Activated T-cell treated with anti-CD3 and anti-CD28 coated beads, Interleukin-2, amount 50 U/mL, for 1 hour (primary cell): ENCODE data around the gene METTL6.
"Not testable (repeated sequence)": the region's sequence is repeated elsewhere in the genome, so short reads cannot be mapped to it uniquely, and the experiment has no call there.

Source experiments
- DNase-seq: peaks from one replicate; pipeline ENCODE4 v3.0.0-alpha.2; 2020

METTL6 gene

DNA sequence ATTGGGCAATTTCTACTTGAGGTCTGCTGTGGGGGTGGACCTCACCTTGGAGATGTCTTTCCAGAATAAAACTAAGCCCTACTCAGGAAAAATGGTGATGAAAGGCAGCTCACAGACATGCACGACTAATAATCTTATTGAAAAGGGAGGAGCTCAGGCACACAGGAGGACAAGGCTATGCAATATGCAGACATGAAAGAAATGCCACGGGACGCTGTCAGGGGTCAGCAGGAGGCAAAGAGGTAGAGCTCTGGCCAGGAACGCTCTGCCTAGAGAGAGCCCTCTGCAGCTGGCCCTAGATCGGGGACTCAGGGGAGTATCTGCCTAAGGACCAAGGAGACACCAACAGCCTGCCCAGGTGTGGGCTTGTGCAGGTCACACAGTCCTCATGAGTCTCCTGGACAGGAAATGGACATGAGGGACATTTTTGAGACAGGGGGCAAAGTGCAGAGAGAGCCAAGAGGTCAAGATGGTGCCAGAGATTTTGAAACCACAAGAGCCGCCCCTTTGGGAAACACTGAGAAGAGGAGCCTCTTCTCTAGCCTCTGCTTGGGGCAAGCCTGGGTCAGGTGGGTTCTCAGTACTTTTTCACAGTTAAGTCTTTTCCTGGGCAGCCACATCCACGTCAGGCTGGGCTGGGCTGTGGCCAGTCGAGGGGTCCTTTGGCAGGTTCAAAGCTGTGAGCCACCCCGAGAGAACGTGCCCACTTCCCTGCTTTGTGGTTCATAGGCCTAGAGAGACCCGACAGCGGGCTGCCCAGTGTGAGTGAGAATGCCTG lies 23.3 kb upstream of the METTL6 start:
- no peak for DNase-seq

DNA sequence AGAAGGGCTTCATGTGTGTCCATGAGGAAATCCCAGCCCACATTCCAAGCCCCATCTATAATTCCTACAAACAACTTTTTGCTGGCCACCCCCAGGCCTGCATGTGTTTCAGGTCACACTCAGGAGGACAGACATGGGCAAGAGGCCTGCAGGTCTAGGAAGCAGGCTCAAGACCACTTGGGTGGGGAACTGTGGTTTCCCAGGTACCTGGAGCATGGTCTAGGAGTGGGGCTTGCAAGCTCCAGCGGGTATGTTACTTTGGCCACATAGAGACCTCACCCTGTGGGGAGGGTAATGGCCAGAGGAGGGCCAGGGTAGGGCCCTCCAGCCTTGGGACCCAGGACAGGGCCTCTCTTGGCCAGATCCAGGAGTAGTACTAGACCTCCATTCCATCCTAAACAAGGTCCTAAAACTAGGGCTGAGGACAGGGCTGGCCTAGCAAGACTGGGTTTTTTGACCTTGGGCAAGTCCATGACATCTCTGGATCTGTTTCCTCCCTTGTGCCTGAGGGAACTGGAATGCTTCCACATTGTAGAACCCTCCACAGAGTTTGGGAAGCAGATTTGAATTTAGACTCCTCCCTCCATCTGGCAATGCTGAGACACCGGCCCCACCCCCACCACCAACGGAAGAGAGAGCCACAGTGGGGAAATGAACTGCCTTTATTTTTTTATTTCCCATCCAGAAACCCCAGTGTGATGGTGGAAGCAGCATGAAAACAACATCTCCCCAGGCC lies 22.3 kb upstream of the METTL6 start:
- DNase-seq: no peak

DNA sequence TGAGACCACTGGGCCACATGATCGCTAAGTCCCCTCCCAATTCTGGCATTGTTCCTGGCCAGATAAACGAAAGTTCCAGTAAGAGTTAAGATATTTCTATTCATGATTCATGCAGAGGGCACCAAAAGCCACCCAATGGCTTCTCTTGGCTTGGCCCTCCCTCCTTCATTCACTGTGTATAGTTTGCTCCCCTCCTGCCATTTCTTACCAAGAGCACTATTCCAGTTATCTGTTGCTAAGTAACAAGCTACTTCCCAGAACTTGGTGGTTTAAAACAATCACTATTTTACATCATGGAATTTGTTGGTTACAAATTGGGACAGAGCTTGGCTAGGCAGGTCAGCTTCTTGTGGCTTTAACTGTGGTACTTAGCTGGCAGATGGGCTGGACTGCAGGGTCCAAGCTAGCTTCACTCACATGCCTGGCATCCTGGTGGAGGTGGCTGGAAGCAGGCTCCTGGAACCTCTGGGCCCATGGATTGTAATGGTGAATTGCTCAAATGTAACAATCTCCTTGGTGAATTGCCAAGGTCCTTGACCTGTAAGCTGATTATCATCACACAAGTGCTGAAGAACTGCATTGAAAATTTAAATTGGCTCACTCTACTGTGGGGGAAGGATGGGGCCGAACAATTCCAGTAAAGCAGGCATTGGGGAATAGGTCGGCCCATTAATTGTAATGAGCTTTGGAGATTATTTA lies 16.6 kb upstream of the METTL6 start:
- no peak for DNase-seq

DNA sequence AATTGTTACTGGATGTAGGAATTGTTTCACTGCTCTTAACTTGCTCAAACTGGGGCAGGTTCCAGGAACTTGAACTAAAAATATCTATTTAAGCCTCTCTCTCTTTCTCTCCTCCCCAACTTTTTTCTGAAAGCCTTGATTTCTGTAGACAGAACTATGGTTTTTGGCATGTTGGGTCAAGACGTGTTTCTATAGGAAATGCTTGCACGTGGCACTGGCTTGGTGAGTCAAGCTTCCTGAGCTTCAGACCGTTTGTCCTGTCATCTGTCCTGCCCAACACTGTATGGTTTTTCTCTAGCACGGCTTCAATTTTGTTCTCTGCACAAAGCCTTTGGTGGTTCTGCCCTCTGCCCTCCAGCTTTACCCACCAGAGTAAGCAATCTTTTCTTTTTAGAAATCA lies 13.5 kb upstream of the METTL6 start:
- DNase-seq: no peak

DNA sequence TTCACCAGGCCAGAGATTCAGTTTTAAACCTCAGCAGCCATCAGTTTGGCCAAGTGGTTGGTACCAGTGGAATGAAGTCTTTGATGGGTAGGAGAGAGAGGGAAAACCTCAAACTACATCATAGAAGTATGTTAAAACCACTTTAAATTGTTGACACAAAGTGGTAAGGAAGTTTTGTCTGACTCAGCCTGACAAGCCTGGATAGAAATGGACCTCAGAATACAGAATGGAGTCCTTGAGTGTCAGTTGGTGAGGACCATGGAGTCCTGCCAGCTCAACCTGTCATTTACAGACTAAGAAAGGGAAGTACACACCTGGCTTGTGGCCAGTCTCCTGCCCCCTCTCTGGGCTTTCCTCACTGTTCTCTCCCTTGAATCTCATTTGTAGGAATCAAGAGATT lies 12.1 kb upstream of the METTL6 start:
- DNase-seq: no peak

DNA sequence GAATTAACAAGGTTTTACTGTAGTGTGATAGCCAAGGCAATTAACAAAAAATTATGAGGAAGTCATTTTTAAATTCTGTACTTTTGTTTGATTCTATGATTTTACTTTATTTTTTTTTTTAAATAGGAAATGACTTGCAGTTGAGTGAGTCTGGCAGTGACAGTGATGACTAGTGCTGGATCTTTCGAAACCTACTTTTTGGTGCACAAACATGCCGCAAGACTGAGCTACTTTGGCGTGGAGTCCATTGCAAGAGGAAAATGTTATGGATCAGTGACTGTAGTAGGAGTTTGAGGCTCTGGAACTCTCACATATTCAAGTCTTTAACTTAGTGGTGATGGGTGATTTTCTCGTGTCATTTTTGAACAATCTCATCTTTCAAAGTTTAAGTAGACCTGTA lies 11.6 kb upstream of the METTL6 start:
- no peak for DNase-seq

DNA sequence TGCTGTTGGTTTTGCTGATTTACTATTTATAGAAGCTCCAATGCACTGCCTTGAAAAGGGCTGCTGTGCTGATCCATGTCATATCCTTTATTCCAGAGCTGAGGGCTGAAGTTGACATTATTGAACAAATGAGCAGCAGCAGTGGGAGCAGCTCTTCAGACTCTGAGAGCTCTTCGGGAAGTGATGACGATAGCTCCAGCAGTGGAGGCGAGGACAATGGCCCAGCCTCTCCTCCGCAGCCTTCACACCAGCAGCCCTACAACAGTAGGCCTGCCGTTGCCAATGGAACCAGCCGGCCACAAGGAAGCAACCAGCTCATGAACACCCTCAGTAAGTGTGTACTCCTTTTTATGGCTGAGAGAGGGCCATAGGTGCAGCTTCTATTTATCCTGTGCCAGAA lies 8.9 kb upstream of the METTL6 start:
- no peak for DNase-seq

DNA sequence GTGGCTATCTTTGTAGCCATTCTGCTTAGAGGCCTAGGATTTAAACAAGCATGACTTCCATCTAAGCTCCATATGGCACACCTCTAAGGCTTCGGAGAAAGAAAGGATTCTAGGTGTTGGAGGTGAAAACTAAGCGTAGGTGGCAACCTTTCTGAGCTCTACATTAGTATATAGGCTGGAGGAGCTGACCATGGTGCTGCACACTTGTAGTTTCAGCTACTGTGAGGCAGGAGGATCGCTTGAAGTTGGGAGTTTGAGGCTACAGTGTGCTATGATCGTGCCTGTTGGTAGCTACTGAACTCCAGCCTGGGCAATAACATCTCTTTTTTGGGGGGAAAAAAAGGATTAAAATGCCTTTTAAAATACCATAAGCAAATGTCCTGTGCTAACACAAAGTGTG lies 7.4 kb upstream of the METTL6 start:
- no peak for DNase-seq

DNA sequence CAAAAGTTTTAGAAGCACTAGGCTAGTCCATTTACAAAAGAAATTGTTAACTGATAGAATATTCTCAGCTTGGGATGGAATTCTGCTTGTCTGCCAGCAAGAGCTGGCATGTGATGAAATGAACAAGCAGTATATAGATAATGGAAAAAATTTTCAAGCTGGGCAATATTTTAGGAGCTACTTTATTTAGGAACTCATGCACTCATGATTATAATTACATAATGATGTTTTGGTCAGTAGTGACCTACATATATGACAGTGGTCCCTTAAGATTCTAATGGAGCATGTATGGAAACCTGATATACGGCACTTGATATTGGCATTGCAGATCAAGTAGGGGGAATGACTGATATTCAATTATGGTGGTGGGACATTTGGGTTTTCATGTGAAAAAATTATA lies 6.2 kb upstream of the METTL6 start:
- no peak for DNase-seq

DNA sequence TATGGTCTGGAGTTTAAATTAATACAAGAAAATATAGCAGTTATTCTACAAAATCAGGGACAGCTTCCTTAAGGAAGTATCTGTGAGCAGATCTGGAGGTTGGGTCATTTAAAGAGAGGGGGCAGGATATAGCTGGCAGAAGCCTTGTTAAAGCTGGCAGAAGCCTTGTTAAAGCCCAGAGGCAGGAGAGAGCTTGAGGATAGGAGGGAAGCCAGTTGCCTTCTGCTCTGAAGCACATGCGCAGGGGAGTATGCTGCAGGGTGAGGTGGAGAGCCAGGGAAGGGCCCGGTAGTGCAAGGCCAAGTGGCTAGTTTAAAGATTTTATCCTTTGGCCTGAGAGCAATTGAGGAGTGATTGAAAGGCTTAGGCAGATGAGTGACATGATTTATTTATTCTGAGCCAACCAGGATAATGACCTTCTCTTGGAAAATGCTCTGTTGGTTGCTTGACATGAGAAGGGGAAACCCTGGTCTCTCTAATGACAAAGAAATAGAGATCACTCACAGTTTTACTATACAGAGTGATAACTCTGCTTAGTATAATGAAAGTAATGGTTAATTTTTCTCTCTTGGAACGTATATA lies 4.0 kb upstream of the METTL6 start:
- no peak for DNase-seq

DNA sequence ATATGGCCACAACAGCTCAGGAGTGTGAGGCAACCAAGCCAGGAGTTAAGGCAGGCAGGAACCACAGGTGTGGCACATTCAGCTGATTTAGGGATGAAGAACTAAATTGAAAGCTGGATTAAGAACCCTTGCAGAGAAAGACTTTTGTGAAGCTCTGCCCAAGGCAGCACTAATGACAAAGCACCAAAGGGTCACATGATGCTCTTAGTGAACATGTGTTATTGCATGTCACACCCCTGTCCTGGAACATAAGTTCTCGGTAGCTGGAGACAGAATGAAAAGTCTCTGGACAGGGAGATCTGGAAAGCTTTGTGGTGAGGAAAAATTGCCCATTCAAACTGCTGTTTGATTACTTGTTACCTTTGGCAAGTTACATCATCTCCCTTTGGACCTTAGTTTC lies 3.3 kb upstream of the METTL6 start:
- DNase-seq: no peak

DNA sequence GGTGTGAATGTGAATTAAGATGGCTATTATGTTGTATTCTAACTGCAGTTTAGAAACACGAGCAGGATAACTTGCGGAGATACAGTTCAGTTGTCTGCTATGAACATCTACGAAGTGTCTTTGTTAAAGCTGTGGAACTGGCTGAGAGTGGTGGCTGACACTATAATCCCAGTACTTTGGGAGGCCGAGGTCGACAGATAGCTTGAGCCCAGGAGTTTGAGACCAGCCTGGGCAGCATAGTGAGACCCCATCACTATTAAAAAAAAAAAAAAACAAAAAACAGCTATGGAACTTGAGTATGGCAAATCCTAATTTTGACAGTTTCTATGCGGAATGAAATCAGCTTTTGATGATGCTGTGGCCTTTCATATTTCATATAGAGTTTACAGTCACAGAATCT lies 1.7 kb upstream of the METTL6 start:
- no peak for DNase-seq

DNA sequence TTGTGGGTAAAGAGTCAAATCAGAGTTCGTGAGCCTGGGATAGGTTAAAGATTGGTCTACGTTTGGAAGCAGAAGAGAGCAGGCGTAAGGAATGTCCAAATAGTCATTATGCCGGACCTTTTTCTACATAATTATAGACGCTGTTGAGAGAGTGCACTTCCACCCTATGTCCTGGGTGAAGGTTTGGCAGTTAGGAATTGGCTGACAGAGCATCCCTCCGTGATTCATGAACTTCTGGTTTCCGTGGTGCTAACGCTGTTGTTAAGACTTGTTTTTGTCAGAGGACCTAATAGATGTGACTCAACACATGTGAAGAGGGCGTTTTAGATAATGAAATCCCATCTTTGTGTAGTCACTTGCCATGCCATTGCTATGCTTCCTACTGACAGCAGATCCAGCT lies 1.2 kb upstream of the METTL6 start:
- no peak for DNase-seq

DNA sequence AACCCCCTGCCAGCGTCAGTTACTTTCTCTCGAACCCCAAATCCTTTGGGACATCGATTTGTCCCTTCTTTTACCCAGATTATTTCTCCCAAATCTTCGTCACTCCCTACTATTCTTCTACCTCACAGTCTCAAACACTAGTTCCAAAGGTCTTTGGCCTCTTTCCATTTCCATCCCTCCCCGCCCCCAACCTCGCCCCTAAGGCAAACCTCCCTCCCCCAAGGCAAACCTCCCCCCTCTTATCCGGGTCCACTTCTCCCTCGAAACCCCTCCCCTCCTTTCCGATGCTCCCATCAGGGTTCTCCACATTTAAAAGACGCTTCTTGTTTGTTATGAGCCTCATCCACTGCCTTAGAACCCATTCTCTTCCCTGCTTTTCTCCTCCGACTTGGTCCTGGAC lies 637 bp upstream of the METTL6 start:
- DNase-seq: no peak

DNA sequence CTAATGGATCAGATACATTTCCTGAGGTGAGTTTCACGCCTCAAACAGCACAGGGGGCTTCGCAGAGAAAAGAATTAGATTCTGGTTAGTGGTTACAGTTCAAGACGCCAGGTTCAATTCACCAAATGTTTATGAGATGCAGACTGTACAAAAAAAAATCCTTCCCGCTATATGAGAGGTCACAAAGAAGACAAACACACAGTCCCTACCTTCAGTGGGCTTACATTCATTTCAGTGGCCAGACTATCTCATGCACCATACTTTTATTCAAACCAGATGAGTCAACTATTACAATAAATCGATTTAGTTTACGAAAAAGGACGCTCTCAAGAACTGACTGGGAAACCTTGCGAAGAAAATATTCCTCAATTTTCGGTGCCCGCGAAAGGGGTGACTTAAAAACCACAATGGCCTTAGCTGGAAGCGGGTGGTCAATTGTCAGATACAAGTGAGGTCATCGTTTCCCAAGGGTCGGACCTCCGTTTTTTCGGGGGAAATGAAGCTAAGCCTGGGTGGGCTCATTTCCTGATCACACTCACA lies 695 bp downstream of the METTL6 start:
- DNase-seq: no peak

DNA sequence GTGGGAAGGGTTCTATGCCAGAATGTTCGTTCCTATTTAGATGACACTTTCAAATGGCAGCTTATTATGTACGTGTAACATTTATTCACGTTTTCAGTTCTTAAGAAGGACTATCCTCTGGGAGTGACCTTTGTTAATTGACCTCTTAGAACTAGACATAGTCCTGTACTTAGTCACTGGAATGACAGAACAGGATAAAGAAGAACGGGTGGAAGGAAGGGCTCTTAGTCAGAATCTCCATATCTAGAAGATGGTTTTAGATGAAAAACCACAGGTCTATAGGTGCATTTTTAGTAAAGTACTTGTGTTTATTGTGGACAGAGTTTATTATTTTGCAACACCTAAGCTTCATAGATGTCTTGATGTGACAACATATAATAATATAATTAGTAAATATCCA lies 6.5 kb downstream of the METTL6 start:
- no peak for DNase-seq

DNA sequence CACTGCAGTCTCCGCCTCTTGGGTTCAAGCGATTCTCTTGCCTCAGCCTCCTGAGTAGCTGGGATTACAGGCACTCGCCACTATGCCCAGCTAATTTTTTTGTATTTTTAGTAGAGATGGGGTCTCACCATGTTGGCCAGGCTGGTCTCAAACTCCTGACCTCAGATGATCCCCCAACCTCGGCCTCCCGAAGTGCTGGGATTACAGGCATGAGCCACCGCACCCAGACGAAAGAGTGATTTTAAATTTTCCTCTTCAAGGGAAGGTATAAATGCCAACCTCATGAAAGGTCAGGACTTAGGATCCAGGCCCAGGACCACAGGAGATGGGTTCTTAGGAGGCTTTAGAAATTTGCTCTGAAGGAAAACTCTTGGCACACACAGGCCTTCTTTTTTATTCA lies 16.4 kb downstream of the METTL6 start:
- not testable (repeated sequence) for DNase-seq

DNA sequence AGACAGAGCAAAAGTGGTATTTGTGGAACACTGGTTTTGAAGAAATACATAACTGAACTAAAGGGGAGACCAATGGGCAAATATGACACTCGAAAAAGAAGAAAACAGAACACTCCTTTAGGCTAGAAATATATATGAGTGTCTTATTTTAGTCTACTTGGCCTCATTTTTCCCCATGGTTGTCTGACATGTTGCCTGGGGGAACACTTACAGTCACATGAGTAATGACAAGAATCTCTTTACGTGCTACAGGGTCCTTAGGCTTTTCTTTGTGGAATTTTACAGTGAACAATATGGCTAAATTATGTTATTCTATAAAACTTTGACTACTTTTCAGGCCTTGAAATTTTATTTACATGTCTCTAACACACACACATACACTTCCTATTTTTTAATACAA lies 17.6 kb downstream of the METTL6 start:
- DNase-seq: no peak

DNA sequence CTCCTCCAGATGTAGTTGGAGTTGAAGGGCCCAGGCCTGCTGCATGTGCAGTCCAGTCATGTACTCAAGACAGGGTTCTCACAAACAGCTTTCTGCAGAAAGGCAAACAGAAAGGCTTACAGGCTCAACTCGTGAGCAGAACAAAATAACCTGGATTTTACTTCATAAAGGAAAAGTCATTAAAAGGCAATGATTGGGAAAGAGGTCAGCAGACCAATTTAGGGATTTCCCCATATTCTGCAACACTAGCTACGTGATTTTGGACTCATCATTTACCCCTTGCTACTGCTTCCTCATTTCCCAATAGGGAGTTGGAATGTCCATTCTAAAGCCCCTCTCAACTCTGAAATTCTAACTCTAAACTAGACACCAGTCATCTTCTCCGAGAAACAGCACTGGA lies 18.1 kb downstream of the METTL6 start:
- DNase-seq: no peak

DNA sequence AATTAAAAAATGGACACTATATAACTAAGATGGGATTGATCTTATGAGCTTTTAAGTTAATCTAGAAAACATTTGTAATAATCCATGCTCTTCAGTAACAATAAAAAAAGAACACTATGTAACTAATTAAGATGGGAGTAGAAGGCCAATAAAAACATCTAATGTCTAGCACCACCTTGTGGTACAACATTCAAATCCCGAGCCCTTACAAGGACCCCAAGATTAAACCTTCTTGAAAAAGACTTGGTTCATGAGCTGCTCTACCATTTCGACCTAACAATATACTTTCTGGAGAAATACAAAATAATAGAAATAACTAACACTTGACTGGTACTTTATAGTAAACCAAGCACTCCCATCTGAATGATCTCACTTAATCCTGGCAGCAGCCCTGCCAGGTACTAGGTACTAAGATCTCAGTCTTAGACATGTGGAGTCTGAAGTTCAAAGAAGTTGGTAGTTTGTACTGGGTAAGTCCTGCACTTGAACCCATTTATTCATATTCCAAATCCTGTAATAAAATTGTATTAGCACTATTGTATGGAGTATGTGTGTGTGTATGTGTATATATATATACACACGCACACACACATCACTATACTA lies 21.8 kb downstream of the METTL6 start:
- no peak for DNase-seq

DNA sequence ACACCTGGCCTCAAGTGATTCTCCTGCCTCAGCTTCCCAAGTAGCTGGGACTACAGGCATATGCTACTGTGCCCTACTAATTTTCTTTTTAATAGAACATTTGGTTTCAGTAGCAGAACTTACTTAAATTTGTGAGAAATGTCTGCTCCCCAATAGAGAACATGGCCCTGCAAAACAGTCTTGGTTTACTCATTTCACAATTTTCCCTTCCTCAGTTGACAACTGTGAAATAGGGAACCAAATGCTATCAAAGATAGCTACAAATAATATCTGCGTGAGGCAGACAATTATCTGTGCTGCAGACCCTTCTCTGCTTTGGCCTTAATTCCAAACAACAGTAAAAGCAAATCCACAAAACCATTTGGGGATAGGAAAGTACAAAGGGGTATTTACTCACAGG lies 22.6 kb downstream of the METTL6 start:
- DNase-seq: no peak

DNA sequence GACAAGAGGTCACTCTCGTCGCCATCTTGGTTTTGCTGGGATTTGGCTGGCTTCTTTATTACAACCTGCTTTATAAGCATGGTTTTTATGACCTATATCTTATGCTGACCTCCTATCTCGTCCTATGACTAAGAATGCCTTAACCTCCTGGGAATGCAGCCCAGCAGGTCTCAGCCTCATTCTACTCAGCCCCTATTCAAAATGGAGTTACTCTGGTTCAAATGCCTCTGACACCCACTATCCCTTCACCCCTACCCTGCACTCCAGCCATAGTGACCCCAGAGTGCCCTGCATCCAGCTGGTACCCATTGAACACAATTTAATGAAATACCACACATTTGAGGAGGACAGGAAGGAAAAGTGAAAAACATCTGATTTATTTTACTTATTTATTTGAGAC lies 23.4 kb downstream of the METTL6 start:
- DNase-seq: no peak

DNA sequence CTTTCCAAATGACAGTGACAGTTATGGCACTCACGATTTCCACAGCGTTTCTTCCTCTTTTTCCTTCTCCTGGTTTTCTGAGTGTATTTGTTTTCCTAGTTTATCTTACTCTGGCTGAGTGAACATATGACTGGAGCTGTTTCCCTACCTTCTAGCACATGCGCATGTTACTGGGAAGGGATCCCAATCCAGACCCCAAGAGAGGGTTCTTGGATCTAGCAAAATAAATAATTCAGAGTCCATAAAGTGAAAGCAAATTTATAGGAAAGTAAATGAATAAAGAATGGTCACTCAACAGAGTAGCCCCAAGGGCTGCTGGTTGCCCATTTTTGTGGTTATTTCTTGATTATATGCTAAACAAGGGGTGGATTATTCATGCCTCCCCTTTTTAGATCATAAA lies 23.8 kb downstream of the METTL6 start:
- no peak for DNase-seq
